HCT116 (cell line): ENCODE measurements around the gene TMEM9B. TPM values are rescaled to one million over a fixed set of nuclear protein-coding genes. Genes with fewer than 3 reads are reported as not detected.

Experiments
- ATAC-seq: fragments of 200-7000 bp; cut with Tn5 transposase; 2 replicates; pipeline ENCODE4 v1.9.1; 2020; ENCODE audit warnings: mild to moderate bottlenecking, moderate library complexity
- BruUV-seq: library from RNA; stranded (reverse); fragments of 400-500 nt; replicated peaks from 2 replicates; lab custom pipeline; 2021; lab: Mats Ljungman, UMichigan
- CTCF ChIA-PET: fragments of 300-600 bp; sonication (Branson Sonifier 250); formaldehyde crosslinking; loops from one replicate; lab custom pipeline; 2021; ENCODE audit warnings: antibody characterized with exemption; lab: Charles Lee
- POLR2A ChIA-PET: fragments of 300-600, 350-600 bp; sonication (Branson Sonifier 250); formaldehyde crosslinking; loops from one replicate; lab custom pipeline; 2021; ENCODE audit warnings: antibody characterized with exemption; lab: Charles Lee
- RAD21 ChIA-PET, 2 experiments: fragments of 300-600 bp; sonication (Branson Sonifier 250); formaldehyde crosslinking; loops; one replicate each; lab custom pipeline; 2023; ENCODE audit warnings: low total read pairs in 2 of 2; ENCODE audit not compliant: uncharacterized antibody in 2 of 2, unreplicated experiment in 2 of 2, low non-redundant PET in 1 of 2; lab: Charles Lee
- DNase-seq: peaks from one replicate; pipeline ENCODE4 v3.0.0-alpha.2; 2010; ENCODE audit warnings: low read depth, low spot score
- H2AFZ ChIP-seq: fragments of 200-600 bp; shearing (Covaris generic), sonication (generic); 2 replicates; pipeline ENCODE4 v1.6.1; 2017; ENCODE audit warnings: low read depth, mixed run types, mixed read lengths, antibody characterized with exemption, low read length; ENCODE audit not compliant: poor library complexity, severe bottlenecking
- H3K27ac ChIP-seq: 2 replicates; pipeline ENCODE4 v1.5.1; 2012; ENCODE audit warnings: low read depth, low read length
- H3K27me3 ChIP-seq: fragments of 200-600 bp; sonication (generic); 2 replicates; pipeline ENCODE4 v1.6.1; 2016; ENCODE audit warnings: mixed run types, low read length, mixed read lengths; ENCODE audit not compliant: insufficient read depth
- H3K36me3 ChIP-seq, 2 experiments: fragments of 200-500 bp in 1 of 2; fragments of 200-600 bp in 1 of 2; sonication (Bioruptor generic) in 1 of 2; sonication (generic) in 1 of 2; 2 replicates each; pipeline versions ENCODE4 v1.5.1 to v1.6.1; 2014 to 2016; ENCODE audit warnings: low read length in 2 of 2, inconsistent platforms in 1 of 2, mixed read lengths in 1 of 2, mixed run types in 1 of 2; ENCODE audit not compliant: insufficient read depth in 2 of 2, control insufficient read depth in 1 of 2
- H3K4me1 ChIP-seq, 2 experiments: fragments of 200-600 bp in 1 of 2; sonication (generic) in 1 of 2; 2 replicates each; pipeline versions ENCODE4 v1.5.1 to v1.6.1; 2012 to 2017; ENCODE audit warnings: low read length in 2 of 2, inconsistent platforms in 1 of 2, mild to moderate bottlenecking in 1 of 2, mixed read lengths in 1 of 2, mixed run types in 1 of 2, moderate library complexity in 1 of 2; ENCODE audit not compliant: insufficient read depth in 2 of 2, control insufficient read depth in 1 of 2
- H3K4me2 ChIP-seq: fragments of 200-600 bp; sonication (generic); 2 replicates; pipeline ENCODE4 v1.6.1; 2017; ENCODE audit warnings: mixed run types, low read length, mixed read lengths
- H3K4me3 ChIP-seq, 2 experiments: fragments of 200-600 bp in 1 of 2; sonication (generic) in 1 of 2; replicated peaks in 1 of 2; 2 replicates each; pipeline ENCODE4 v1.5.1; 2011 to 2016; ENCODE audit warnings: low read length in 2 of 2, control low read depth in 1 of 2, low read depth in 1 of 2, mild to moderate bottlenecking in 1 of 2, mixed read lengths in 1 of 2, mixed run types in 1 of 2
- H3K79me2 ChIP-seq: fragments of 200-600 bp; sonication (generic); 2 replicates; pipeline ENCODE4 v1.6.1; 2017; ENCODE audit warnings: mild to moderate bottlenecking, mixed run types, low read length, moderate library complexity, mixed read lengths; ENCODE audit not compliant: insufficient read depth
- H3K9ac ChIP-seq: fragments of 200-600 bp; sonication (generic); 2 replicates; pipeline ENCODE4 v1.6.1; 2016; ENCODE audit warnings: low read length, mixed read lengths
- H3K9me2 ChIP-seq: fragments of 200-600 bp; sonication (generic), shearing (Covaris generic); 2 replicates; pipeline ENCODE4 v1.6.1; 2017; ENCODE audit warnings: mixed run types, mild to moderate bottlenecking, moderate library complexity; ENCODE audit not compliant: insufficient read depth
- H3K9me3 ChIP-seq, 2 experiments: fragments of 200-500 bp in 1 of 2; fragments of 200-600 bp in 1 of 2; sonication (Bioruptor generic) in 1 of 2; sonication (generic) in 1 of 2; 2 replicates each; pipeline ENCODE4 v1.6.1; 2014 to 2017; ENCODE audit warnings: low read length in 2 of 2, mixed read lengths in 2 of 2, inconsistent platforms in 1 of 2, low read depth in 1 of 2, mild to moderate bottlenecking in 1 of 2, mixed run types in 1 of 2, moderate library complexity in 1 of 2; ENCODE audit not compliant: control insufficient read depth in 1 of 2, insufficient read depth in 1 of 2
- H4K20me1 ChIP-seq: fragments of 200-600 bp; sonication (generic), shearing (Covaris generic); 2 replicates; pipeline ENCODE4 v1.6.1; 2017; ENCODE audit warnings: mixed run types, mild to moderate bottlenecking, moderate library complexity; ENCODE audit not compliant: insufficient read depth
- ATF3 ChIP-seq: IDR thresholded peaks from 2 replicates; pipeline ENCODE4 v1.6.1; 2012
- ELF1 ChIP-seq: IDR thresholded peaks from 2 replicates; pipeline ENCODE4 v1.6.1; 2012; ENCODE audit warnings: low read depth, borderline replicate concordance
- EZH2 ChIP-seq: fragments of 200-600 bp; sonication (generic); IDR thresholded peaks from 2 replicates; pipeline ENCODE4 v1.6.1; 2017; ENCODE audit warnings: antibody characterized with exemption, mixed run types
- EZH2phosphoT487 ChIP-seq: fragments of 200-600 bp; IDR thresholded peaks from 2 replicates; pipeline ENCODE4 v1.6.1; 2018; ENCODE audit warnings: antibody characterized with exemption, borderline replicate concordance
- FOSL1 ChIP-seq: IDR thresholded peaks from 2 replicates; pipeline ENCODE4 v1.6.1; 2012; ENCODE audit warnings: low read depth
- POLR2A ChIP-seq: IDR thresholded peaks from 2 replicates; pipeline ENCODE4 v1.7.0; 2011; ENCODE audit warnings: borderline replicate concordance; ENCODE audit not compliant: insufficient read depth, insufficient read length; ENCODE audit errors: extremely low read depth
- RAD21 ChIP-seq: IDR thresholded peaks from 2 replicates; pipeline ENCODE4 v1.6.1; 2012; ENCODE audit warnings: low read depth, mild to moderate bottlenecking
- SIN3A ChIP-seq: IDR thresholded peaks from 2 replicates; pipeline ENCODE4 v1.6.1; 2012; ENCODE audit warnings: low read depth
- SRF ChIP-seq: IDR thresholded peaks from 2 replicates; pipeline ENCODE4 v1.6.1; 2012; ENCODE audit warnings: low read depth
- TCF7L2 ChIP-seq: IDR thresholded peaks from 2 replicates; pipeline ENCODE4 v1.7.0; 2011; ENCODE audit warnings: borderline replicate concordance, inconsistent platforms; ENCODE audit not compliant: insufficient read depth, insufficient read length; ENCODE audit errors: extremely low read depth
- YY1 ChIP-seq: IDR thresholded peaks from 2 replicates; pipeline ENCODE4 v1.6.1; 2011; ENCODE audit warnings: low read length, low read depth, moderate library complexity, mild to moderate bottlenecking; ENCODE audit not compliant: insufficient replicate concordance; ENCODE audit errors: extremely low read depth
- ZFX ChIP-seq: fragments of 450-650 bp; IDR thresholded peaks from 2 replicates; pipeline ENCODE4 v1.6.1; 2017
- ZNF274 ChIP-seq: fragments of 200-500 bp; sonication (Bioruptor generic); IDR thresholded peaks from 2 replicates; pipeline ENCODE4 v1.6.1; 2014; ENCODE audit warnings: mild to moderate bottlenecking, low read depth, low read length, inconsistent platforms
- intact Hi-C: fragments of 100-400 bp; cut with micrococcal nuclease; formaldehyde crosslinking; loops from 2 replicates; pipeline ENCODE4 v1.10.0; 2022
- total RNA-seq: library from RNA; stranded (reverse); gene quantifications from one replicate; pipeline ENCODE4 v1.2.1, GENCODE V29; 2021; ENCODE audit not compliant: unreplicated experiment
- TF ChIP-seq, protein P1 (sequence below): IDR thresholded peaks from 2 replicates; pipeline ENCODE4 v1.6.1; 2012; ENCODE audit warnings: low read depth
- TF ChIP-seq, protein P2 (sequence below): IDR thresholded peaks from 2 replicates; pipeline ENCODE4 v1.6.1; 2011; ENCODE audit warnings: mild to moderate bottlenecking, low read length, moderate library complexity; ENCODE audit not compliant: insufficient replicate concordance; ENCODE audit errors: extremely low read depth
- TF ChIP-seq, protein P3 (sequence below), 3 experiments: fragments of 200-600 bp in 1 of 3; sonication (generic) in 1 of 3; IDR thresholded peaks in 2 of 3; conservative IDR thresholded peaks in 1 of 3; 2 replicates each; pipeline ENCODE4 v1.5.1; 2012 to 2017; ENCODE audit warnings: low read depth in 2 of 3, low read length in 2 of 3, antibody characterized with exemption in 1 of 3, borderline replicate concordance in 1 of 3, control low read depth in 1 of 3, mild to moderate bottlenecking in 1 of 3, mixed read lengths in 1 of 3, mixed run types in 1 of 3, moderate library complexity in 1 of 3; ENCODE audit not compliant: insufficient read depth in 1 of 3

TMEM9B gene
- total RNA-seq, 1 experiment from 2014 or later = 26.8 TPM

DNA sequence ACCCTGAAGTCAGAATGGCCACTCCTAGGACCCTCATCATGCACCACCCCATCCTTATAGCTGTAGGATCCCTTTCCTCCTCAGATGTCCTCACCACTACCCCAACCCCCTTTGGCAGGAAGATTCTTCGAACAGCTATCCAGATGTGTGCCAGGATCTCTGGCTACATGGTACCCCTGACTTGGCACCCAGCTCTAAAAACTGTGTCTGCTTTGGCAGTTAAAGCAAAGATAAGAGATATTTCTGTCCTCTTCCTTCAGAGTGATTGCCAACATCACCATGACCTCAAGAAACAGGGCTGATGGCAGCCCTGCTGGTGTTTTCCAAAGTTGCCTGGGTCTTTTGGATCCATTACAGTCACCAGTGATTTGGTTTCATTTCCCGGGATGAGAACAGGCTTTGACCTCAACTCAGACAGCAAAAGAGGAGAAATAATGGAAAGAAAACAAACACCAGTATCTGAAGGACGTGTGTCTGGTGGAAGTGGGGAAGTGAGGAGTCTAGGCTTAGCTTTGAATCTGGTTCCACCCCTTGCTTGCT, 43.8 kb upstream of the TMEM9B start:
- Histone ChIP-seq H3K27ac (no peak overlapping the region), H3K36me3 (no peaks in the 10 kb centered on the region), H3K4me1 (no peaks in the 10 kb centered on the region), H2AFZ (no peak overlapping the region), H3K27me3 (no peaks in the 10 kb centered on the region)
- BruUV-seq = no TSS peak
- no peak for TF ChIP-seq EZH2phosphoT487
- no peak for TF ChIP-seq ZFX
- TF ChIP-seq TCF7L2 = no peak
- no peak for TF ChIP-seq EZH2
- no peak for TF ChIP-seq ZNF274
- TF ChIP-seq, protein P1, sequence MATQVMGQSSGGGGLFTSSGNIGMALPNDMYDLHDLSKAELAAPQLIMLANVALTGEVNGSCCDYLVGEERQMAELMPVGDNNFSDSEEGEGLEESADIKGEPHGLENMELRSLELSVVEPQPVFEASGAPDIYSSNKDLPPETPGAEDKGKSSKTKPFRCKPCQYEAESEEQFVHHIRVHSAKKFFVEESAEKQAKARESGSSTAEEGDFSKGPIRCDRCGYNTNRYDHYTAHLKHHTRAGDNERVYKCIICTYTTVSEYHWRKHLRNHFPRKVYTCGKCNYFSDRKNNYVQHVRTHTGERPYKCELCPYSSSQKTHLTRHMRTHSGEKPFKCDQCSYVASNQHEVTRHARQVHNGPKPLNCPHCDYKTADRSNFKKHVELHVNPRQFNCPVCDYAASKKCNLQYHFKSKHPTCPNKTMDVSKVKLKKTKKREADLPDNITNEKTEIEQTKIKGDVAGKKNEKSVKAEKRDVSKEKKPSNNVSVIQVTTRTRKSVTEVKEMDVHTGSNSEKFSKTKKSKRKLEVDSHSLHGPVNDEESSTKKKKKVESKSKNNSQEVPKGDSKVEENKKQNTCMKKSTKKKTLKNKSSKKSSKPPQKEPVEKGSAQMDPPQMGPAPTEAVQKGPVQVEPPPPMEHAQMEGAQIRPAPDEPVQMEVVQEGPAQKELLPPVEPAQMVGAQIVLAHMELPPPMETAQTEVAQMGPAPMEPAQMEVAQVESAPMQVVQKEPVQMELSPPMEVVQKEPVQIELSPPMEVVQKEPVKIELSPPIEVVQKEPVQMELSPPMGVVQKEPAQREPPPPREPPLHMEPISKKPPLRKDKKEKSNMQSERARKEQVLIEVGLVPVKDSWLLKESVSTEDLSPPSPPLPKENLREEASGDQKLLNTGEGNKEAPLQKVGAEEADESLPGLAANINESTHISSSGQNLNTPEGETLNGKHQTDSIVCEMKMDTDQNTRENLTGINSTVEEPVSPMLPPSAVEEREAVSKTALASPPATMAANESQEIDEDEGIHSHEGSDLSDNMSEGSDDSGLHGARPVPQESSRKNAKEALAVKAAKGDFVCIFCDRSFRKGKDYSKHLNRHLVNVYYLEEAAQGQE = no peak
- TF ChIP-seq, protein P2, sequence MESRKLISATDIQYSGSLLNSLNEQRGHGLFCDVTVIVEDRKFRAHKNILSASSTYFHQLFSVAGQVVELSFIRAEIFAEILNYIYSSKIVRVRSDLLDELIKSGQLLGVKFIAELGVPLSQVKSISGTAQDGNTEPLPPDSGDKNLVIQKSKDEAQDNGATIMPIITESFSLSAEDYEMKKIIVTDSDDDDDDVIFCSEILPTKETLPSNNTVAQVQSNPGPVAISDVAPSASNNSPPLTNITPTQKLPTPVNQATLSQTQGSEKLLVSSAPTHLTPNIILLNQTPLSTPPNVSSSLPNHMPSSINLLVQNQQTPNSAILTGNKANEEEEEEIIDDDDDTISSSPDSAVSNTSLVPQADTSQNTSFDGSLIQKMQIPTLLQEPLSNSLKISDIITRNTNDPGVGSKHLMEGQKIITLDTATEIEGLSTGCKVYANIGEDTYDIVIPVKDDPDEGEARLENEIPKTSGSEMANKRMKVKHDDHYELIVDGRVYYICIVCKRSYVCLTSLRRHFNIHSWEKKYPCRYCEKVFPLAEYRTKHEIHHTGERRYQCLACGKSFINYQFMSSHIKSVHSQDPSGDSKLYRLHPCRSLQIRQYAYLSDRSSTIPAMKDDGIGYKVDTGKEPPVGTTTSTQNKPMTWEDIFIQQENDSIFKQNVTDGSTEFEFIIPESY = no peak
- TF ChIP-seq SRF = no peak
- no peak for TF ChIP-seq ATF3
- no peak for TF ChIP-seq RAD21
- no peak for TF ChIP-seq YY1
- no peak for TF ChIP-seq POLR2A
- TF ChIP-seq FOSL1 = no peak
- TF ChIP-seq, protein P3, sequence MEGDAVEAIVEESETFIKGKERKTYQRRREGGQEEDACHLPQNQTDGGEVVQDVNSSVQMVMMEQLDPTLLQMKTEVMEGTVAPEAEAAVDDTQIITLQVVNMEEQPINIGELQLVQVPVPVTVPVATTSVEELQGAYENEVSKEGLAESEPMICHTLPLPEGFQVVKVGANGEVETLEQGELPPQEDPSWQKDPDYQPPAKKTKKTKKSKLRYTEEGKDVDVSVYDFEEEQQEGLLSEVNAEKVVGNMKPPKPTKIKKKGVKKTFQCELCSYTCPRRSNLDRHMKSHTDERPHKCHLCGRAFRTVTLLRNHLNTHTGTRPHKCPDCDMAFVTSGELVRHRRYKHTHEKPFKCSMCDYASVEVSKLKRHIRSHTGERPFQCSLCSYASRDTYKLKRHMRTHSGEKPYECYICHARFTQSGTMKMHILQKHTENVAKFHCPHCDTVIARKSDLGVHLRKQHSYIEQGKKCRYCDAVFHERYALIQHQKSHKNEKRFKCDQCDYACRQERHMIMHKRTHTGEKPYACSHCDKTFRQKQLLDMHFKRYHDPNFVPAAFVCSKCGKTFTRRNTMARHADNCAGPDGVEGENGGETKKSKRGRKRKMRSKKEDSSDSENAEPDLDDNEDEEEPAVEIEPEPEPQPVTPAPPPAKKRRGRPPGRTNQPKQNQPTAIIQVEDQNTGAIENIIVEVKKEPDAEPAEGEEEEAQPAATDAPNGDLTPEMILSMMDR (IDR thresholded peaks at IDR 0.05 in 2 of 3, conservative IDR thresholded peaks at IDR 0.05 in 1 of 3; ENCODE audit: borderline replicate concordance in 1 of 3, insufficient read depth in 1 of 3, low read depth in 2 of 3, low read length in 2 of 3) = no peak
- no peak for TF ChIP-seq SIN3A
- TF ChIP-seq ELF1 = no peak
- TF ChIP-seq, all 23 proteins: peak for 0
- RAD21 ChIA-PET = no interaction called here
- POLR2A ChIA-PET = no interaction called here
- CTCF ChIA-PET = no interaction called here
- intact Hi-C loops = no loop called here
- Histone ChIP-seq H3K4me2 (no peak overlapping the region), H3K9me2 (no peaks in the 10 kb centered on the region), H3K4me3 (no peak overlapping the region), H3K9ac (no peak overlapping the region), H4K20me1 (no peaks in the 10 kb centered on the region), H3K79me2 (no peaks in the 10 kb centered on the region), H3K9me3 (no peaks in the 10 kb centered on the region)
- DNase-seq = no peak
- no peak for ATAC-seq
